Astrocyte of the spinal cord (primary cell): Measurements from ENCODE around the gene PTPRT.

ENCODE experiments used
- DNase-seq: peaks from one replicate; pipeline ENCODE4 v3.0.0; 2011; ENCODE audit warnings: low read depth, low spot score
- H3K4me3 ChIP-seq: 2 replicates; pipeline ENCODE4 v1.5.1; 2011; ENCODE audit warnings: low read depth, mild to moderate bottlenecking, low read length, moderate library complexity
- in situ Hi-C: cut with HindIII; loops from 2 replicates; pipeline ENCODE4 v1.10.0; 2017; ENCODE audit warnings: low sequenced_read_pairs
- TF ChIP-seq, protein P1 (sequence below): IDR thresholded peaks from 2 replicates; pipeline ENCODE4 v1.5.1; 2012; ENCODE audit warnings: low read depth, mild to moderate bottlenecking, low read length, inconsistent platforms

PTPRT gene

GRCh38 chr20:43229696-43230095 is 40.0 kb upstream of the PTPRT start:
- H3K4me3 ChIP-seq: no peak overlapping the region
- no peak for DNase-seq
- in situ Hi-C loops: no loop called here
- TF ChIP-seq, protein P1, sequence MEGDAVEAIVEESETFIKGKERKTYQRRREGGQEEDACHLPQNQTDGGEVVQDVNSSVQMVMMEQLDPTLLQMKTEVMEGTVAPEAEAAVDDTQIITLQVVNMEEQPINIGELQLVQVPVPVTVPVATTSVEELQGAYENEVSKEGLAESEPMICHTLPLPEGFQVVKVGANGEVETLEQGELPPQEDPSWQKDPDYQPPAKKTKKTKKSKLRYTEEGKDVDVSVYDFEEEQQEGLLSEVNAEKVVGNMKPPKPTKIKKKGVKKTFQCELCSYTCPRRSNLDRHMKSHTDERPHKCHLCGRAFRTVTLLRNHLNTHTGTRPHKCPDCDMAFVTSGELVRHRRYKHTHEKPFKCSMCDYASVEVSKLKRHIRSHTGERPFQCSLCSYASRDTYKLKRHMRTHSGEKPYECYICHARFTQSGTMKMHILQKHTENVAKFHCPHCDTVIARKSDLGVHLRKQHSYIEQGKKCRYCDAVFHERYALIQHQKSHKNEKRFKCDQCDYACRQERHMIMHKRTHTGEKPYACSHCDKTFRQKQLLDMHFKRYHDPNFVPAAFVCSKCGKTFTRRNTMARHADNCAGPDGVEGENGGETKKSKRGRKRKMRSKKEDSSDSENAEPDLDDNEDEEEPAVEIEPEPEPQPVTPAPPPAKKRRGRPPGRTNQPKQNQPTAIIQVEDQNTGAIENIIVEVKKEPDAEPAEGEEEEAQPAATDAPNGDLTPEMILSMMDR: no peak

DNA sequence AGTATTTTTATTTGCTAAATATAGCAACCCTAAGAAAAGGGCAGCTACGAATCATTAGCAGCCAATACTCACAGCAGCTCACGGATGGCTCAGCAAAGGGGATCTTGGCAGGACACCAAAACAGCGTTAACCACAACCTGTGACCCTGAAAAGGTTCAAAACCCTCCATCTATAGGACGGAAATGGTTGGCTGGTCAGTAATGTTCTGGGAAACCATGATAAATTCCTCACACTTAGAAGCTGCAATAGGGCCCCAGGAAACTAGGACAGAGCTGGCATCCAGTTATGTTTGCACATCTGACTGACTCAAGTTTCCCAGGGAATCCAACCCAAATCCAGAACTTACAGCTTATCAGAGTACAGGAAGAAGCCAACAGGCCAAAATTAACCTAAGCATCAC is 30.9 kb upstream of the PTPRT start:
- in situ Hi-C loops: no loop called here

DNA sequence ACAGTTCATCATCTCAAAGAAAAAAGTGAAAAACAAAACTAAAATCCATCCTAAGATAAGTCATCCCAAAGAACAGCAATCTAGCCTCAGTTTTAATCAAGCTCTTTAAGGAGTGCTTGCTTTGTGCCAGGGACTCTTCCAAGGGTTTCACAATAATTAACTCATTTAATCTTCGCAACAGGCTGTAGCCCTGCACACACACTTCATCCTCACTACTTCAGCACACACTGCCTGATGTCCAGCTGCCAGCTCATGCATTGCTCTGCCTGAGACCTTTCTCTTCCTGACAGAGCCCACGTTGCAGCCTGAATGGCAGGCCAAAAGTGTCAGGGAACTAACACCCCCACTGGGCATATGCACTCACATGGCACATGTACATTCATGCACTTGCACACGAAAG is 21.2 kb upstream of the PTPRT start:
- TF ChIP-seq, protein P1: no peak
- in situ Hi-C loops: no loop called here
- no peak overlapping the region for H3K4me3 ChIP-seq
- no peak for DNase-seq

More for the DNA sequence above, 30.9 kb upstream of the PTPRT start:
- TF ChIP-seq, protein P1: no peak
- no peak for DNase-seq
- no peak overlapping the region for H3K4me3 ChIP-seq

- TF ChIP-seq, protein P1: no peak
- no peak for DNase-seq
- in situ Hi-C loops: no loop called here
- H3K4me3 ChIP-seq: no peak overlapping the region
Observed at GRCh38 chr20:43209831-43210230, 20.1 kb upstream of the PTPRT start.

- no peak for DNase-seq
- TF ChIP-seq, protein P1: no peak
- no peak overlapping the region for H3K4me3 ChIP-seq
- in situ Hi-C loops: no loop called here
Observed at GRCh38 chr20:43205699-43206098, 16.0 kb upstream of the PTPRT start.

GRCh38 chr20:43202100-43202499 is 12.4 kb upstream of the PTPRT start:
- H3K4me3 ChIP-seq: no peak overlapping the region
- in situ Hi-C loops: no loop called here

More at GRCh38 chr20:43202100-43202499, 12.4 kb upstream of the PTPRT start:
- DNase-seq: no peak
- TF ChIP-seq, protein P1: no peak
